ENCODE data around the gene FUT2.
"Not testable (repeated sequence)": the region's sequence is repeated elsewhere in the genome, so short reads cannot be mapped to it uniquely, and the experiment has no call there.

Gene FUT2

GRCh38 chr19:48670699-48671445 is 24.9 kb upstream of the FUT2 start:
- DNase-seq (ENCODE audit: low read depth in 2 of 2) = no peak

GRCh38 chr19:48671446-48671995 is 24.2 kb upstream of the FUT2 start:
- no peak for DNase-seq (ENCODE audit: low read depth in 2 of 2)

- DNase-seq (ENCODE audit: low read depth in 2 of 2) = no peak
Observed at GRCh38 chr19:48672994-48673393, 22.8 kb upstream of the FUT2 start, which contains the start of gene NTN5. Gene NTN5 (minus strand): TSS chr19:48673017. CDS start chr19:48670986, 2,031 bp downstream.

- DNase-seq (ENCODE audit: low read depth in 2 of 2) = no peak
Observed at GRCh38 chr19:48673436-48674100, 22.2 kb upstream of the FUT2 start.

- no peak for DNase-seq (ENCODE audit: low read depth in 2 of 2)
Observed at GRCh38 chr19:48674216-48674809, 21.5 kb upstream of the FUT2 start.

GRCh38 chr19:48674921-48675824 is 20.6 kb upstream of the FUT2 start:
- DNase-seq (ENCODE audit: low read depth in 2 of 2) = peak; percentile 62 to 71

GRCh38 chr19:48676487-48676886 is 19.3 kb upstream of the FUT2 start:
- no peak for DNase-seq (ENCODE audit: low read depth in 2 of 2)

GRCh38 chr19:48676887-48677286 is 18.9 kb upstream of the FUT2 start:
- DNase-seq (ENCODE audit: low read depth in 2 of 2) = no peak

GRCh38 chr19:48678201-48678600 is 17.6 kb upstream of the FUT2 start:
- DNase-seq (ENCODE audit: low read depth in 2 of 2) = no peak

- DNase-seq (ENCODE audit: low read depth in 2 of 2) = not testable (repeated sequence)
Observed at GRCh38 chr19:48680006-48680405, 15.8 kb upstream of the FUT2 start.

GRCh38 chr19:48680436-48681126 is 15.2 kb upstream of the FUT2 start:
- no peak for DNase-seq (ENCODE audit: low read depth in 2 of 2)

GRCh38 chr19:48681127-48681470 is 14.7 kb upstream of the FUT2 start:
- DNase-seq (ENCODE audit: low read depth in 2 of 2) = no peak

GRCh38 chr19:48683349-48683748 is 12.4 kb upstream of the FUT2 start:
- no peak for DNase-seq (ENCODE audit: low read depth in 2 of 2)

- DNase-seq (ENCODE audit: low read depth in 2 of 2) = no peak
Observed at GRCh38 chr19:48685583-48685982, 10.2 kb upstream of the FUT2 start.

GRCh38 chr19:48686088-48686487 is 9.7 kb upstream of the FUT2 start:
- DNase-seq (ENCODE audit: low read depth in 2 of 2) = no peak

- DNase-seq (ENCODE audit: low read depth in 2 of 2) = not testable (repeated sequence)
Observed at GRCh38 chr19:48686637-48687036, 9.1 kb upstream of the FUT2 start.

- DNase-seq (ENCODE audit: low read depth in 2 of 2) = no peak
Observed at GRCh38 chr19:48687776-48688175, 8.0 kb upstream of the FUT2 start.

- no peak for DNase-seq (ENCODE audit: low read depth in 2 of 2)
Observed at GRCh38 chr19:48689449-48689848, 6.3 kb upstream of the FUT2 start.

- DNase-seq (ENCODE audit: low read depth in 2 of 2) = not testable (repeated sequence)
Observed at GRCh38 chr19:48693629-48694028, 2.1 kb upstream of the FUT2 start.

GRCh38 chr19:48696353-48697010 is 711 bp downstream of the FUT2 start:
- no peak for DNase-seq (ENCODE audit: low read depth in 2 of 2)
